Fibroblast of skin of right quadriceps (primary cell): ENCODE results near the gene SHQ1.
A peak's percentile ranks its signal among the peaks of the same experiment; 100 is the strongest.
"Not testable (repeated sequence)": the region's sequence is repeated elsewhere in the genome, so short reads cannot be mapped to it uniquely, and the experiment has no call there.

ENCODE experiments used
- DNase-seq: peaks from one replicate; pipeline ENCODE4 v3.0.0-alpha.2; 2013

Gene SHQ1

GRCh38 chr3:72745146-72745999, 102.9 kb downstream of the SHQ1 start:
- DNase-seq: peak; percentile 12

GRCh38 chr3:72744330-72744729, 103.9 kb downstream of the SHQ1 start:
- DNase-seq: no peak

- DNase-seq: peak; percentile 24
These were observed 108.4 kb downstream of the SHQ1 start for GRCh38 chr3:72739531-72740466.

- DNase-seq: peak; percentile 14
These were observed 109.3 kb downstream of the SHQ1 start for GRCh38 chr3:72738752-72739530.

GRCh38 chr3:72735072-72735471, 113.2 kb downstream of the SHQ1 start:
- not testable (repeated sequence) for DNase-seq

GRCh38 chr3:72733676-72734075, 114.6 kb downstream of the SHQ1 start:
- DNase-seq: no peak

GRCh38 chr3:72732666-72733345, 115.4 kb downstream of the SHQ1 start:
- not testable (repeated sequence) for DNase-seq

- no peak for DNase-seq
These were observed 119.2 kb downstream of the SHQ1 start for GRCh38 chr3:72728958-72729467.

- DNase-seq: no peak
These were observed 119.8 kb downstream of the SHQ1 start for GRCh38 chr3:72728329-72728889.

GRCh38 chr3:72727726-72728125, 120.5 kb downstream of the SHQ1 start:
- no peak for DNase-seq

GRCh38 chr3:72727172-72727571, 121.1 kb downstream of the SHQ1 start:
- DNase-seq: no peak

- DNase-seq: no peak
These were observed 123.0 kb downstream of the SHQ1 start for GRCh38 chr3:72725229-72725628.

- DNase-seq: no peak
These were observed 124.2 kb downstream of the SHQ1 start for GRCh38 chr3:72724070-72724469.

- peak; percentile 80 for DNase-seq
These were observed 125.1 kb downstream of the SHQ1 start for GRCh38 chr3:72722930-72723726.

GRCh38 chr3:72721683-72722381, 126.4 kb downstream of the SHQ1 start:
- DNase-seq: no peak

GRCh38 chr3:72720566-72720965, 127.7 kb downstream of the SHQ1 start:
- no peak for DNase-seq

GRCh38 chr3:72719137-72719536, 129.1 kb downstream of the SHQ1 start:
- no peak for DNase-seq

GRCh38 chr3:72714135-72714534, 134.1 kb downstream of the SHQ1 start:
- not testable (repeated sequence) for DNase-seq

- DNase-seq: not testable (repeated sequence)
These were observed 137.8 kb downstream of the SHQ1 start for GRCh38 chr3:72710471-72710870.

- DNase-seq: no peak
These were observed 139.8 kb downstream of the SHQ1 start for GRCh38 chr3:72708441-72708840.
